Endodermal cell (in vitro differentiated cells): ENCODE data around the gene SEMA4B. TPM values are rescaled to one million over a fixed set of nuclear protein-coding genes. Genes with fewer than 3 reads are reported as not detected.

Experiments used
- DNase-seq: peaks from one replicate; pipeline ENCODE4 v3.0.0-alpha.2; 2017
- H3K27ac ChIP-seq: 2 replicates; pipeline ENCODE4 v1.5.1; 2013; ENCODE audit warnings: mild to moderate bottlenecking, low read depth, low read length, moderate library complexity
- H3K27me3 ChIP-seq: 2 replicates; pipeline ENCODE4 v1.6.1; 2013; ENCODE audit warnings: mild to moderate bottlenecking, low read length, moderate library complexity; ENCODE audit not compliant: insufficient read depth, control insufficient read depth, poor library complexity, severe bottlenecking
- H3K36me3 ChIP-seq: 2 replicates; pipeline ENCODE4 v1.7.0; 2013; ENCODE audit warnings: mild to moderate bottlenecking, low read length, moderate library complexity; ENCODE audit not compliant: control insufficient read depth, insufficient read depth
- H3K4me1 ChIP-seq: one replicate; pipeline ENCODE4 v1.7.0; 2013; ENCODE audit warnings: low read length; ENCODE audit not compliant: control insufficient read depth, insufficient read depth
- H3K4me3 ChIP-seq: 2 replicates; pipeline ENCODE4 v1.5.1; 2013; ENCODE audit warnings: mild to moderate bottlenecking, low read length, moderate library complexity
- H3K9ac ChIP-seq: 2 replicates; pipeline ENCODE4 v1.6.1; 2013; ENCODE audit warnings: mild to moderate bottlenecking, low read length, moderate library complexity; ENCODE audit not compliant: poor library complexity, severe bottlenecking; ENCODE audit errors: extremely low read depth
- H3K9me3 ChIP-seq: 2 replicates; pipeline ENCODE4 v1.6.1; 2013; ENCODE audit warnings: mild to moderate bottlenecking, low read length, moderate library complexity; ENCODE audit not compliant: control insufficient read depth
- H3K27ac Mint-ChIP-seq: 2 replicates; pipeline ENCODE4 v1.8.0; 2020; ENCODE audit warnings: mixed read lengths
- H3K27me3 Mint-ChIP-seq: 2 replicates; pipeline ENCODE4 v1.8.0; 2021; ENCODE audit warnings: mild to moderate bottlenecking, mixed read lengths; ENCODE audit not compliant: insufficient read depth
- H3K36me3 Mint-ChIP-seq: 2 replicates; pipeline ENCODE4 v1.8.0; 2020; ENCODE audit warnings: low read depth, mixed read lengths
- H3K4me1 Mint-ChIP-seq: 2 replicates; pipeline ENCODE4 v1.8.0; 2020; ENCODE audit warnings: mixed read lengths
- H3K4me3 Mint-ChIP-seq: 2 replicates; pipeline ENCODE4 v1.8.0; 2020; ENCODE audit warnings: mild to moderate bottlenecking, moderate library complexity, mixed read lengths
- H3K9me3 Mint-ChIP-seq: 2 replicates; pipeline ENCODE4 v1.8.0; 2020; ENCODE audit warnings: mild to moderate bottlenecking, mixed read lengths
- CTCF ChIP-seq: fragments of 200-600 bp; sonication (generic); conservative IDR thresholded peaks from 2 replicates; pipeline ENCODE4 v1.5.0; 2021; ENCODE audit warnings: antibody characterized with exemption, mild to moderate bottlenecking
- WGBS, 2 experiments: methylation state at CpG; one replicate each; pipeline versions ENCODE4 v1.1.5 to v1.1.7; 2013; ENCODE audit warnings: missing lambda C conversion rate in 2 of 2, mixed read lengths in 1 of 2; ENCODE audit not compliant: insufficient coverage in 1 of 2, insufficient read length in 1 of 2; 5-methylcytosine and 5-hydroxymethylcytosine counted together
- total RNA-seq, 2 donors: library from RNA; stranded (reverse); fragmentation: NEBNext Ultra II Directional in 1 of 2; extraction: Animal tissue kit (Norgen Biotek cat#: 25700) in 1 of 2; gene quantifications; 2 replicates in 1 of 2; 3 replicates in 1 of 2; pipeline ENCODE4 v1.2.1, GENCODE V29; 2021

Gene SEMA4B
- total RNA-seq, 2 donors from 2014 or later, result 25.1 to 33.1 TPM

- Histone ChIP-seq H3K27ac (no peak overlapping the region), H3K9me3 (no peaks in the 10 kb centered on the region), H3K9ac (no peak overlapping the region), H3K27me3 (no peaks in the 10 kb centered on the region), H3K4me3 (no peak overlapping the region), H3K36me3 (no peaks in the 10 kb centered on the region), H3K4me1 (peaks cover 5% of the 10 kb centered on the region)
- WGBS, 2 experiments, result 92 to 97% methylated on average over 7 to 9 of the region's 9 CpGs
- Mint-ChIP-seq H3K36me3 (peaks cover 6% of the 10 kb centered on the region), H3K4me3 (no peak overlapping the region), H3K4me1 (peaks cover 6% of the 10 kb centered on the region), H3K9me3 (no peaks in the 10 kb centered on the region), H3K27ac (no peak overlapping the region), H3K27me3 (no peaks in the 10 kb centered on the region)
- no peak for TF ChIP-seq CTCF
- DNase-seq, result no peak
Observed at GRCh38 chr15:90209591-90209990, 8.5 kb downstream of the SEMA4B start.

- Histone ChIP-seq H3K36me3 (no peaks in the 10 kb centered on the region), H3K27ac (no peak overlapping the region), H3K9ac (no peak overlapping the region), H3K9me3 (no peaks in the 10 kb centered on the region), H3K4me3 (no peak overlapping the region), H3K27me3 (no peaks in the 10 kb centered on the region), H3K4me1 (peaks cover 5% of the 10 kb centered on the region)
- no peak overlapping the region for H3K4me3 Mint-ChIP-seq
- H3K27me3 Mint-ChIP-seq, result no peaks in the 10 kb centered on the region
- no peaks in the 10 kb centered on the region for H3K9me3 Mint-ChIP-seq
- no peak for DNase-seq
- 82 to 91% methylated on average over 1 to 8 of the region's 8 CpGs for WGBS, 2 experiments
- peaks cover 6% of the 10 kb centered on the region for H3K4me1 Mint-ChIP-seq
- peak overlapping the region; percentile 41 for H3K27ac Mint-ChIP-seq
- H3K36me3 Mint-ChIP-seq, result peaks cover 6% of the 10 kb centered on the region
- TF ChIP-seq CTCF, result no peak
Observed at GRCh38 chr15:90210593-90210992, 9.5 kb downstream of the SEMA4B start.

- H3K9ac ChIP-seq, result no peak overlapping the region
- no peak overlapping the region for H3K4me3 Mint-ChIP-seq
- H3K4me1 ChIP-seq, result peaks cover 5% of the 10 kb centered on the region
- DNase-seq, result no peak
- no peaks in the 10 kb centered on the region for H3K27me3 Mint-ChIP-seq
- H3K36me3 Mint-ChIP-seq, result peaks cover 6% of the 10 kb centered on the region
- H3K36me3 ChIP-seq, result no peaks in the 10 kb centered on the region
- no peaks in the 10 kb centered on the region for H3K9me3 Mint-ChIP-seq
- 90 to 91% methylated on average over 7 to 9 of the region's 9 CpGs for WGBS, 2 experiments
- H3K9me3 ChIP-seq, result no peaks in the 10 kb centered on the region
- no peak overlapping the region for H3K4me3 ChIP-seq
- no peak for TF ChIP-seq CTCF
- H3K4me1 Mint-ChIP-seq, result peaks cover 3% of the 10 kb centered on the region
- no peaks in the 10 kb centered on the region for H3K27me3 ChIP-seq
- H3K27ac ChIP-seq, result no peak overlapping the region
- peak overlapping the region; percentile 41 for H3K27ac Mint-ChIP-seq
Observed at GRCh38 chr15:90211009-90211408, 9.9 kb downstream of the SEMA4B start.
